ENCODE data around the gene CSTF2.

DNA sequence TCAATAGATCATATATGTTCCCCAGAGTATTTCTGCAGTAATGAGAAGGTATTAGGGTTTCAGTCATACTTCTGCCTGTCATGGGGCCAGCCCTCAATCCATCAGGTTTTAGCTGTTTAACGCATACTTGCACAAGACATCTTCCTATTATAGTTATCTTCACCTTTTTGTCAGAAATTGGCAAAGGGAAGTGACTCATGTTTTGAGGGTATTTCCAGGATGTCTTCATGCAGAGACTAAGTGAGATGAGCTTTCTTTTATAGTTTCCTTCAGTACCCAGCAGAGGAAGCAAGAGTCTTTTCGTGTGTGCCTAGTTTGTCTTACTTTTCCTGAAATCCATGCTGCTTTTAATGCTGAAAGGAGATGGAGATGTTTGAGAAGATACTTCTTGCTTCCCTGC, 9.5 kb downstream of the CSTF2 start:
- TF ChIP-seq, protein P1, sequence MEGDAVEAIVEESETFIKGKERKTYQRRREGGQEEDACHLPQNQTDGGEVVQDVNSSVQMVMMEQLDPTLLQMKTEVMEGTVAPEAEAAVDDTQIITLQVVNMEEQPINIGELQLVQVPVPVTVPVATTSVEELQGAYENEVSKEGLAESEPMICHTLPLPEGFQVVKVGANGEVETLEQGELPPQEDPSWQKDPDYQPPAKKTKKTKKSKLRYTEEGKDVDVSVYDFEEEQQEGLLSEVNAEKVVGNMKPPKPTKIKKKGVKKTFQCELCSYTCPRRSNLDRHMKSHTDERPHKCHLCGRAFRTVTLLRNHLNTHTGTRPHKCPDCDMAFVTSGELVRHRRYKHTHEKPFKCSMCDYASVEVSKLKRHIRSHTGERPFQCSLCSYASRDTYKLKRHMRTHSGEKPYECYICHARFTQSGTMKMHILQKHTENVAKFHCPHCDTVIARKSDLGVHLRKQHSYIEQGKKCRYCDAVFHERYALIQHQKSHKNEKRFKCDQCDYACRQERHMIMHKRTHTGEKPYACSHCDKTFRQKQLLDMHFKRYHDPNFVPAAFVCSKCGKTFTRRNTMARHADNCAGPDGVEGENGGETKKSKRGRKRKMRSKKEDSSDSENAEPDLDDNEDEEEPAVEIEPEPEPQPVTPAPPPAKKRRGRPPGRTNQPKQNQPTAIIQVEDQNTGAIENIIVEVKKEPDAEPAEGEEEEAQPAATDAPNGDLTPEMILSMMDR (IDR thresholded peaks at IDR 0.05; ENCODE audit: poor library complexity): no peak
- TF ChIP-seq EZH2 (IDR thresholded peaks at IDR 0.05; ENCODE audit: borderline replicate concordance) (no peak), EZH2phosphoT487 (IDR thresholded peaks at IDR 0.05; ENCODE audit: low read depth, severe bottlenecking, unreplicated experiment) (no peak)

Measured in hepatocyte (in vitro differentiated cells).